GM19351 (cell line): Measurements from ENCODE around the gene GRM3.
"Not testable (repeated sequence)": the region's sequence is repeated elsewhere in the genome, so short reads cannot be mapped to it uniquely, and the experiment has no call there.

ENCODE experiments used
- ATAC-seq: cut with Tn5 transposase; IDR thresholded peaks from one replicate; pipeline ENCODE4 v1.9.1; 2021; ENCODE audit warnings: mild to moderate bottlenecking, moderate library complexity; ENCODE audit not compliant: unreplicated experiment

GRM3 gene

DNA sequence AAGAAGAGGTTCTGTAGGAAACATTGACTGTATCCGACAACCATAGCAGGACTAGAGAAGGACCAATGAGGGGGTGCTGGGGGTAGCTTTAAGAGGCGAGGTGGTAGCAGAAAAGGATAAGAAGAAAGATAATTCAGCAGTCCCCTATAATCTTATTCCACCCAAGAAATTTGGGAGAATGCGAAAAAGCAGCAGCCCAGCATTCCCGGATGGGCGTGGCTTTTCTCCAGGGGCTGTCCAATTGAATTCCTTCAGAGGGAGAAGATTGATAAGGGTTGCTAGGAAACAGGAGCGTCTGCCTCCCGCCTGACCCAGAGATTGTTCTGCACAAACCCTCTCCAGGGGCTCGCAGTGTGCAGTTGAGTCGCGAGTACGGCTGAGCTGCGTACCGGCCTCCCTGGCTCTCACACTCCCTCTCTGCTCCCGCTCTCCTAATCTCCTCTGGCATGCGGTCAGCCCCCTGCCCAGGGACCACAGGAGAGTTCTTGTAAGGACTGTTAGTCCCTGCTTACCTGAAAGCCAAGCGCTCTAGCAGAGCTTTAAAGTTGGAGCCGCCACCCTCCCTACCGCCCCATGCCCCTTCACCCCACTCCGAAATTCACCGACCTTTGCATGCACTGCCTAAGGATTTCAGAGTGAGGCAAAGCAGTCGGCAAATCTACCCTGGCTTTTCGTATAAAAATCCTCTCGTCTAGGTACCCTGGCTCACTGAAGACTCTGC lies at the start of gene GRM3:
Gene GRM3 (plus strand): TSS at position 349 of the 721 bp plus-strand sequence. CDS start 121,237 bp downstream, outside the sequence.
- no peak for ATAC-seq

DNA sequence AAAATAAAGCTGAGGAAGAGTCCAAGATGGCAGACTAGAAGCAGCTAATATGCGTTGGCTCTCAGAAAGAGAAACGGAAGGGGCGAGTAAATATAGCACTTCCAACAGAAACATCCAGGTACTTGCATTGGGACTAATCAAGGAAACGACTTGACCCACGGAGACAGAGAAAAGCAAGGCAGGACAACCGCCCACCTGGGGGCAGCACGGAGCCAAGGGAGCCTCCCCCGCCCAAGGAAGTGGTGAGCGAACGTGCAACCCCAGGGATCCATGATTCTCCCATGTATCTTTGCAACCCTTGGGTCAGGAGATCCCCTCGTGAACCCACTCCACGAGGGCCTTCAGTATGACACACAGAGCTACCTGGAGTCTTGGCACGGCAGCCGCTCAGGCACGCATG lies 45.4 kb upstream of the GRM3 start:
- ATAC-seq = no peak

DNA sequence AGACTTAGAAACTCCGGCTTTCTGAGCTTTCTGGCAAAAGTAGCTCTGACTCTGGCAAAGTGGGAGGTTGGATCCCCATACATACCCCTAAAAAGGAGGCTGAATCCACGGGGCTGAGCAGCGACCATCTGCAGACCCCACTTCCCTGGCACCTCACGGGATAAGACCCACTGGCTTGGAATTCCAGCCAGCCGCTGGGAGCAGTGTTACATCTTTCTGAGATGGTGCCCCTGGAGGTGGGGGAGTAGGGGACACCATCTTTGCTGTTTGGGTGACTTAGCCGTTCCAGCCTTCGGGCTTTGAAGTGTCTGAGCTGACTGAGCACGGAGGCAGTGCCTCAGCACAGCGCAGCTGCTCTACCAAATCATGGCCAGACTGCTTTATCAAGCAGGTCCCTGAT lies 45.0 kb upstream of the GRM3 start:
- no peak for ATAC-seq

DNA sequence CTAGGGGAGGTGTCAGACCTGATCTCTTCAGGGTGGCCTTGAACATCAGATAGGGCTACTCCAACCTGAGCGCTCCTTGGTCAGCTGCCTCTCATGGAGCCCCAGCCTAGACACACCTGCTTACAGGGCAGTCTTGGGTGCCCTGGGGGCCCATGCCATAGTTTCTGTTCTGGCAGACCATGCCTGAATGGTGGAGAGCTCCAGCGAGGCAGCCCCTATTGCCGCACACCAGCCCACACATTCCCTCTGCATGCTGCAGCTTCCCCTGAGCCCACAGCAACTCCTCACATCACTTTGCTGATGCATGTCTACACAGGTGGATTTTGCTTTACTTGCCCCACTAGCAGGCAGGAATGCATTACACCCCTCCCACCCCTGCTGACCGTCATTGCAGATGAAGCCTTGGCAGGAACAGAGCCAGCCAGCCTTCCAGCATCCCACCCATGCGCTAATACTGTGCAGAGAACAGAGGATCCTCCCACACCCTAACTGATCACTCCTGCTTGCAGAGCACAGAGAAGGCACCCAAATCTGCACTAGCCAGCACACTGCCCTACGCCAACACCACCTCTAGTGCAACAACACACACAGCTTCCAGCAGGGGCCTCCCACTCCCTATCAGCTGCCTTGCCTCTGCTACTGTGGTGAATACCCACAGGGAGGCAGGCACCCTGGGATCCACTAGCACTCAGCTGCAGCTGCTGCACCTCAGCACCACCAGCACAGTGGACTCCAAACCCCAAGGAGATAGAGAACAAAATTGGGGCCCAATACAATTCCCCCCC lies 43.0 kb upstream of the GRM3 start:
- peak; percentile 47 for ATAC-seq

DNA sequence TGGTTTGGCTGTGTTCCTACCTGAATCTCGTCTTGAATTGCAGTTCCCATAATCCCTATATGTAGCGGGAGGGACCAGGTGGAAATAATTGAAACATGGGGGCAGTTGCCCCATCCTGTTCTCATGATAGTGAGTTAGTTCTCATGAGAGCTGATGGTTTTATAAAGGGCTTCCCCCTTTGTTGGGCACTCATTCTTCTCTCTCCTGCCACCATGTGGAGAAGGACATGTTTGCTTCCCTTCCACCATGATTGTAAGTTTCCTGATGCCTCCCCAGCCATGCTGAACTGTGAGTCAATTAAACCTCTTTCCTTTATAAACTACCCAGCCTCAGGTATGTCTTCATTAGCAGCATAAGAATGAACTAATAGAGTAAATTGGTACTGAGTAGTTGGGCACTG lies 28.0 kb upstream of the GRM3 start:
- not testable (repeated sequence) for ATAC-seq

- no peak for ATAC-seq
These were observed 844 bp downstream of the GRM3 start for GRCh38 chr7:86644282-86645224.

DNA sequence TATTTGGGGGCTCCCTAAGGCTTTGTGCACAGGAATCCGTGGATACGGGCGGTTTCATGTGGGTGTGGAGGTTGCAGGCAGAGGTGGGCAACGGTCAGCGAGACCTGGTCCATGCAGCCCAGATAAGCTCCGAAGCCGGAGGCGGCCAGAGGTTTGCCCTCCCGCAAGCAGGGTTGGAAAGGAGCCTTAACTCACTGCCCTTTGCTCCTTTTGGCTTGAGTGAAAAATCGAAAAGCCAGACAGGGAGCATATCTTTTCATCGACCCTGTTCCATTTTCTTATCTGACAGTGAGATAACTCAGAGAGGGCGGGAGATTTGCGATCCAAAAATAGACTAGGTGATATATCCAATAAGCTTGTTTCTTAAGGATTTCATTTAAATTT lies 1.5 kb downstream of the GRM3 start:
- ATAC-seq = no peak

DNA sequence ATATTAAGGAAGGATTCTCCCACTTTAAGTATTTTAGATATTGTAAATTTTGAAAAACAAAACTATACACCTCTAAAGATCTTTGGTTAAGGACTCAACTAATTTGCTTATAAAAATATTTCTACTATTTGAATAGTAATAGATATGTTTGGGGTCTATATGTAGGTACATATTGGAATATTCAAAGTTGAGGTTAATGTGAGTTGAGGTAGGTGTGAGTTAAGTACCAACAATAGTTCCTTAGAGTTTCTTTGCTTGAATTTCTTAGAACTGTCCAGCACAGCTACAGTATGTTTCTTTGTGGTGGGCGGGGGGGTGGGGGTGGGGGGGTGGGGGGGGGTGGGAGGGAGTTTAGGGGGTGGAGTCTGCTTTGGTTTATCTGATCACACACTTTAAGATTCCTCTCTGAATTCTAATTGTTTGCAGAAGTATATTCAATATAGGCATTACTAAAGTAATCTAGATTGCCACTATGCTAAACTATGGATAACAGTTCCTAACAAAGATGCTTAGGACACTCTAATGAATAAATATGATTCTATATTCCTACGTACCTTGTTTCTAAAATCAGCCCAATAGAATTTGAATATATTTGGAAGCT lies 2.1 kb downstream of the GRM3 start:
- no peak for ATAC-seq

- ATAC-seq = no peak
These were observed 3.8 kb downstream of the GRM3 start for GRCh38 chr7:86647385-86648094.

DNA sequence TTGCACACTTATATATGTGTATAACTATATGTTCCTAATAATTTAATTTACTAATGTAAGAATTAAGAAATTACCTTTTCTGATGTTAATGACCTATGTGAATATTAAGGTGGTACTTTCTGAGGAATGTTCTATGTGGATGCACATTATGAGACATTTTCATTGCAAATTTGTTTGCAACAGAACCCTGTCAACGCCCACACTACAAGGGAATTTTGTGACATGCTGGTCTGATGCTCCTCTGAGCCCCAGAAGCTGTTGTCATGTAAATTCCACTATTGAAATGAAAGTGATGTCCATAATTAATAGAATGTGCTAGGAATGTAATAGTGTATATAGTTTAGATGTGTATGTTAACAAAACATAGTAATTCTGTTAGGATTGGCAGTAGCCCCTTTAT lies 4.5 kb downstream of the GRM3 start:
- ATAC-seq = no peak

DNA sequence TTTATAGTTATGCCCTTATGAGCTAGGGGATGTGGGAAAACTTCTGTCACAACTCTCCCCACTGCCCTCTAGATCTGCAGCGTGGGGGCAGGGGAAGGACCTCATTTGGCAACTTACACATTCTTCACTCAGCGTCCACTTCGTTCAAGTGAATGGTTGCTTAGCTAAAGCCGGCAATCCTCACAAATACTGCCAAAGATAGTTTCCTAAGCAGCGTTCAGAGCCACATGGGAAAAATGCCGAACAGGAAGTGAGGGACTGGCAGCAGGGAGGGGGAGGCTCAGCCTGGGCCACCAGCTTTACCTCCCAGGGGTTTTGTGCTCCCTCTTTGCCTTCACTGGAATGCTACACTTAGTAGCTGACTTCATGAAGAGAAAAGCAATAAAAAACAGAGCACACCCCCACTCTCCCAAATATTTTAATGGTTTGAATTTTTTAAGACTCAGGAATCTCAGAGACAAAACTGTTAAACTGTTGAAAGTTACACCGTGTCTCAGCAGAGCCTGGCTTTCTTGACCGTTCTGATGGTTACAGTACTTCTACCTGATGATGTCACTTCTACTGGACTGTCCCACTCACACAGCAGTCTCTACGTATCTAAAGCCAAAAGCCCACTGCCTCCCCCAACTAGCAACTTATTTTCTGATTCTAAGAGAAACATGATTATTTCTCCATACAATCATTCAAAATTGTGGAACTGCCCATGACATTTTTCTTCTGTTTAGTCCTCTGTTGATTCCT lies 10.4 kb downstream of the GRM3 start:
- no peak for ATAC-seq

DNA sequence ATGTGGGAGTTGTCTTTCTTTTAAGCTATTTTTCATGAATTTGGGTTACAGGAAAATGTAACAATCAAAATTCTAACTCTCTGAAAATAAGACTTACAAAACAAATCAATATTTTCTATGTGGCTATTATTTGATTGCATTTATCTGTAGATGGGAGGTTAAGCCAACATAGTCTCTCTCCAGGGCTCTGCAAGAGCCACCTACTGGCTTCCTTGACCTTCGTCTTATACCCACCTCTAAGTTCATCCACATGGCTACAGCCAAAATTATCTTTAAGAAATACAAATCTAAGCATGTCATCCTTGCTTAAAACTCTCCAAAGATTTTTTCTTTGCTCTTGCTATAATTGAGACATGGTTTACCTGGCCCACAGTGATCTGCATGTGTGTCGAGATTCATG lies 14.2 kb downstream of the GRM3 start:
- no peak for ATAC-seq

DNA sequence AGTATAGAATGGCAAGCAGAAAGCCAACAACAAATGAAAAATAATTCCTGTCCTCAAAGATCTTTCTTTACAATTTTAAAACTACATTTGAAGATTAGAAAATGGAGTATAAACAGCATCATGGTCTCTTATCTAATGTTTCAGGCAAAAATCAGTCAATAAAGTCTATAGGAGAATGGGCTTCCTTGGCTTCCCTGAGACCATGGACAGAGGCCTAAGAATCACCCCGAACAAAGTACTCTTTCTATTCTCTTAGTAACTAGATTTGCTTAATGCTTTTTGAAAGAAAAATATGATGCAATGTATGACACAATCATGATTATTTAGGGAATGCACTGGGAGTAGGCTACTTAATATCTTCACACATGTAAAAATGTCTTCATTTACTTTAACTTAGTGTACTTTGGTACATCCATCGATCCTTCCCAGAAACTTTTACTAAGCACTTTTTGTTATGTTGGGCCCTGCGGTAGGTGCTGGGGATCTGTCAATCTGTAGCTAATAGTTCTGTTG lies 17.3 kb downstream of the GRM3 start:
- no peak for ATAC-seq

- ATAC-seq = no peak
These were observed 20.8 kb downstream of the GRM3 start for GRCh38 chr7:86664486-86664885.

DNA sequence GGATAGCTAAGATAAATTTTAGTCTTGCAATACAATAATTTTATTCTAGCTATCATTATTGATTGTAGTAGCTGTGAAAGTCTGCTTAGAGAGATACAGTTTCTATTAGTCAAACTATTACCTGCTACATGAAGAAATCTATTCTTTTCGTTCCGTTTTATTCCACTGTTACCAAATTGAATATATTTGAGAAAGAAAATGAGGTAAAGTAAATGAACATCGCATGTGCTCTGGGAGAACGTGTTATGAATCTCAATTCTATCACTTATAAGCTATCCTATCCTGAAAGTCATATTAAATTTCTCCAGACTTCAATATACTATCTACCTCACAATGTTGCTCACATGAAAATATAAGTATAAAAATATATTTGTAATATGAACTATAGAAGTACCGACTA lies 21.3 kb downstream of the GRM3 start:
- no peak for ATAC-seq

GRCh38 chr7:86665669-86666068 lies 22.0 kb downstream of the GRM3 start:
- no peak for ATAC-seq

- ATAC-seq = peak; percentile 85
These were observed 24.0 kb downstream of the GRM3 start for GRCh38 chr7:86667732-86668131.

DNA sequence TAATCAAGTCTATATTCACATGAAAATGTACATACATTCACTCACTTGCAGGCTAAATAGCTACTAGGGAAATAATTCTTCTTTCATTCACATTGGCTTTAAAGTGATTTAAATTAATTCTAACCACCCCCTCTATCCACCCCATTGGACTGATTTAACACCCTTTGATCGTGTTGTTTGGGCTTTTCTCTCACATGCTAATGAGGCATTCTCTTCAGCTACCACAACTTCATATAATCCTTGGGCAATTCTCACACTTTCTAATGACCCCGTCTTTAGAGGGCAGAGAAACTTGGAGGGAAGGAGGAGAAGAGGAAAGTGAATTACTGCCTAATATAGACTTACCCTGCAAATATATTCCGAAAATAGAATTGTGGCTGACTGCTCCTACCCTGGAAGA lies 24.6 kb downstream of the GRM3 start:
- ATAC-seq = no peak

DNA sequence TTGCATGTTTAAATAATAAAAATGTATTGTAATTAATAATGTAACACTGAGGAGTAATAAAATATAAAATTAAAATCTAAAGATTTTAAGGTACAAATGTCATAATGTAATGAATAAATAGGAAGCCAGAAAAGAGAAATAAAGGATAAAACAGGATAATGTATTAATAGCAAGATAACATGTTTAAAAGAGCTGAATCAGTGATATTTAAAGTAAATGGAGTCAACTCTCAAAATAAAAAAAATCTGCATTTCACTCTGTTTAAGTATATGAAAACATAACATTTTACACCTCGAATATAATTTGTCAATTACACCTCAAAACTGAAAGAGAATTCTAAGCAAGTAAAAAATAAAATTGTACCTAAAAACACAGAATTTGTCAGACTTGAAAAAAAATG lies 44.1 kb downstream of the GRM3 start:
- ATAC-seq = no peak
